ENCODE measurements around the gene LDAH.

DNA sequence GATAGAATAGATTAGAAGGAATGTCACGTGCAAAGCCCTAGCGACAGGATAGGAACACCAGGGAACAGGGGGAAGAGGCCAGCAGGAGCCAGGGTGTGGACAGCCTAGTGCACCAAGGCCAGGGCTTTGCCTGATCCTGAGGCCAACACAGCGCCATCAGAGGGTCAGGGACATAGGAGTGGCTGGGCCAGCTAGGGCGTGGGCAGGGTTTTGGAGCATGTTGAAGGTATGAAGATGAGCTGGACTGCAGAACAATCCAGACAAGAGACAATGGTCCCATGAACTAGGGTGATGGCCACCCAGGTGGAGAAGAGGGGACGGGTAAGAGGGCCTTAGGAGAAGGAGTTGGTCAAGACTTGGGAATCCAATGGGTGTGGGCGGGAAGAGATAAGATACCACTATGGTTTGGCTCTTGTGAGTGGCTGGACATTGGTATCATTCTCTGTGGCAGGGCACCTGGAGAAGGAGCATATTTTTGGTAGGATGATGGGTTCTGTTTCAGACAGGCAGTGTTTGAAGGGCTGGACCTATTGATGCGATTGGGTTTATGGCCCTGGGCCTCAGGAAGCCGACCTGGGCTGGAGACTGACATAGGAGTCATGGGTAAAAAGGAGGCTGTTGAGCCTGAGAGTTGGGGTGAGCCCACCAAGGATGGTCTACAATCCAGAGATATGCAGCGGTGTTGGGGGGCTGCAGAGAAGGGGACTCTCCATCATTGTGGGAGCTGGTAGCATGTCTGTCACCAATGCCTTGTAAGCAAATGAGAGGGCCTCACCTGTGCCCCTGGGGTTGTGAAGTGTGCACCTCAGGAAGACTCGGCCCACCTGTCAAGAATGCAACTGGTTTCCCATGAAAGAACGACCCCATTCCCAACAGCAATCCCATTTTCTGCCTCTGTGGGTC is 170.0 kb downstream of the LDAH start:
- no peak for TF ChIP-seq EZH2 (IDR thresholded peaks at IDR 0.05; ENCODE audit: insufficient read depth, poor library complexity, severe bottlenecking)
- TF ChIP-seq EZH2phosphoT487 (IDR thresholded peaks at IDR 0.05; ENCODE audit: insufficient read depth, low read depth), result no peak

Measured in GM23248 (cell line).